Measurements from ENCODE around the gene FGF18. TPM values are rescaled to one million over a fixed set of nuclear protein-coding genes. Genes with fewer than 3 reads are reported as not detected.

FGF18 gene
- total RNA-seq, 1 experiment from 2014 or later, result 0.94 TPM

GRCh38 chr5:171474230-171474813, 54.9 kb downstream of the FGF18 start:
- Mint-ChIP-seq H3K4me1 (peaks cover 5 to 8% of the 10 kb centered on the region in 2 experiments), H3K27me3 (ENCODE audit: low read depth) (peaks cover 4% of the 10 kb centered on the region; the same call in 1 of the 2 replicates), H3K27ac (peak overlapping the region in 1 of 3 experiments; percentile 8; a peak in 1 of 7 replicates), H3K9me3 (no peaks in the 10 kb centered on the region), H3K4me3 (no peak overlapping the region), H3K36me3 (ENCODE audit: insufficient read depth in 1 of 3, low read depth in 3 of 3) (no peaks in the 10 kb centered on the region)
- Histone ChIP-seq H2BK12ac (ENCODE audit: insufficient read length, low read depth, low read length) (no peak overlapping the region), H2AK5ac (ENCODE audit: insufficient read length, low read length) (no peak overlapping the region), H2BK5ac (ENCODE audit: insufficient read length, low read length) (no peak overlapping the region), H3K4ac (ENCODE audit: low read depth, low read length) (no peak overlapping the region), H3K56ac (ENCODE audit: insufficient read length, low read depth, low read length) (no peak overlapping the region), H3K79me1 (ENCODE audit: insufficient read depth, low read depth, low read length, poor library complexity, severe bottlenecking) (no peaks in the 10 kb centered on the region), H3K9me3 (ENCODE audit: control insufficient read depth, low read depth, low read length) (no peaks in the 10 kb centered on the region), H4K5ac (ENCODE audit: insufficient read length, low read depth, low read length) (no peak overlapping the region), H3K27ac (ENCODE audit: insufficient read length, low read depth, low read length) (no peak overlapping the region), H3K23ac (ENCODE audit: insufficient read length, low read depth, low read length) (no peak overlapping the region), H3K27me3 (ENCODE audit: insufficient read depth, low read length) (no peaks in the 10 kb centered on the region), H2BK120ac (ENCODE audit: low read depth, low read length, poor library complexity, severe bottlenecking) (no peak overlapping the region), H2BK20ac (ENCODE audit: low read depth, low read length, poor library complexity, severe bottlenecking) (no peak overlapping the region), H4K8ac (replicated peaks; ENCODE audit: insufficient read length, low read depth, low read length) (no peak overlapping the region), H4K20me1 (ENCODE audit: control insufficient read depth, insufficient read depth, insufficient read length) (no peaks in the 10 kb centered on the region), H3K79me2 (ENCODE audit: insufficient read depth, low read length) (no peaks in the 10 kb centered on the region), H3K14ac (ENCODE audit: insufficient read depth, low read length) (no peak overlapping the region), H2BK15ac (ENCODE audit: low read depth, low read length) (no peak overlapping the region), H3K9ac (ENCODE audit: extremely low read depth, insufficient read length, low read length) (no peak overlapping the region), H4K91ac (ENCODE audit: insufficient read length, low read depth, low read length) (no peak overlapping the region), H3T11ph (ENCODE audit: low read length) (no peak overlapping the region), H3K4me2 (ENCODE audit: insufficient read depth, insufficient read length, low read length) (no peak overlapping the region), H3K4me1 (ENCODE audit: insufficient read depth, low read length) (peaks cover under 1% of the 10 kb centered on the region; the same call in 1 of the 2 replicates), H2AFZ (ENCODE audit: low read length) (no peak overlapping the region), H3K23me2 (ENCODE audit: insufficient read length, low read depth, low read length, poor library complexity, severe bottlenecking) (no peaks in the 10 kb centered on the region), H3K18ac (ENCODE audit: insufficient read length, low read depth, low read length) (no peak overlapping the region)
- DNase-seq, result no peak
- no CpG with 5 or more reads among the region's 16 CpGs for WGBS (ENCODE audit: extremely low coverage, insufficient read length, low lambda C conversion rate)
- TF ChIP-seq CTCF (conservative IDR thresholded peaks at IDR 0.05), result no peak
